H9 (cell line): ENCODE results near the gene CALHM4. TPM values are rescaled to one million over a fixed set of nuclear protein-coding genes. Genes with fewer than 3 reads are reported as not detected.

ENCODE experiments used
- DNase-seq: peaks from one replicate; pipeline ENCODE4 v3.0.0-alpha.2; 2017
- H2AFZ ChIP-seq: one replicate; pipeline ENCODE4 v1.6.1; 2013; ENCODE audit warnings: mild to moderate bottlenecking, low read length, control low read depth, moderate library complexity
- H2AK5ac ChIP-seq: 2 replicates; pipeline ENCODE4 v1.6.1; 2013; ENCODE audit warnings: low read length, control low read depth, mixed read lengths; ENCODE audit not compliant: insufficient read length
- H2BK120ac ChIP-seq: one replicate; pipeline ENCODE4 v1.6.1; 2013; ENCODE audit warnings: low read depth, mild to moderate bottlenecking, low read length, control low read depth, inconsistent platforms; ENCODE audit not compliant: poor library complexity, severe bottlenecking
- H2BK12ac ChIP-seq: 2 replicates; pipeline ENCODE4 v1.6.1; 2013; ENCODE audit warnings: low read length, control low read depth, mixed read lengths, low read depth; ENCODE audit not compliant: insufficient read length
- H2BK15ac ChIP-seq: 2 replicates; pipeline ENCODE4 v1.6.1; 2013; ENCODE audit warnings: low read depth, low read length, control low read depth
- H2BK20ac ChIP-seq: one replicate; pipeline ENCODE4 v1.6.1; 2013; ENCODE audit warnings: low read depth, mild to moderate bottlenecking, low read length, control low read depth, inconsistent platforms; ENCODE audit not compliant: poor library complexity, severe bottlenecking
- H2BK5ac ChIP-seq: 2 replicates; pipeline ENCODE4 v1.6.1; 2013; ENCODE audit warnings: low read length, control low read depth, mixed read lengths; ENCODE audit not compliant: insufficient read length
- H3K14ac ChIP-seq: 2 replicates; pipeline ENCODE4 v1.6.1; 2013; ENCODE audit warnings: low read length, control low read depth; ENCODE audit not compliant: insufficient read depth
- H3K18ac ChIP-seq: 2 replicates; pipeline ENCODE4 v1.6.1; 2013; ENCODE audit warnings: low read depth, mild to moderate bottlenecking, mixed read lengths, low read length, control low read depth; ENCODE audit not compliant: insufficient read length
- H3K23ac ChIP-seq: 2 replicates; pipeline ENCODE4 v1.6.1; 2013; ENCODE audit warnings: low read length, control low read depth, mixed read lengths, low read depth; ENCODE audit not compliant: insufficient read length
- H3K23me2 ChIP-seq: 2 replicates; pipeline ENCODE4 v1.6.1; 2013; ENCODE audit warnings: low read depth, mild to moderate bottlenecking, mixed read lengths, low read length, control low read depth; ENCODE audit not compliant: insufficient read length, poor library complexity, severe bottlenecking
- H3K27ac ChIP-seq: 2 replicates; pipeline ENCODE4 v1.5.1; 2013; ENCODE audit warnings: low read length, control low read depth, mixed read lengths, low read depth; ENCODE audit not compliant: insufficient read length
- H3K27me3 ChIP-seq: 2 replicates; pipeline ENCODE4 v1.6.1; 2013; ENCODE audit warnings: low read length, control low read depth, inconsistent platforms; ENCODE audit not compliant: insufficient read depth
- H3K4ac ChIP-seq: 2 replicates; pipeline ENCODE4 v1.6.1; 2013; ENCODE audit warnings: low read depth, mild to moderate bottlenecking, control low read depth, inconsistent platforms, low read length, moderate library complexity
- H3K4me1 ChIP-seq: 2 replicates; pipeline ENCODE4 v1.6.1; 2013; ENCODE audit warnings: low read length, control low read depth, inconsistent platforms; ENCODE audit not compliant: insufficient read depth
- H3K4me2 ChIP-seq: 2 replicates; pipeline ENCODE4 v1.6.1; 2013; ENCODE audit warnings: low read length, control low read depth, mixed read lengths; ENCODE audit not compliant: insufficient read length, insufficient read depth
- H3K56ac ChIP-seq: 2 replicates; pipeline ENCODE4 v1.6.1; 2013; ENCODE audit warnings: low read depth, mild to moderate bottlenecking, mixed read lengths, low read length, control low read depth; ENCODE audit not compliant: insufficient read length
- H3K79me1 ChIP-seq: 2 replicates; pipeline ENCODE4 v1.6.1; 2013; ENCODE audit warnings: low read depth, mild to moderate bottlenecking, moderate library complexity, low read length, control low read depth, inconsistent platforms; ENCODE audit not compliant: insufficient read depth, poor library complexity, severe bottlenecking
- H3K79me2 ChIP-seq: 2 replicates; pipeline ENCODE4 v1.6.1; 2013; ENCODE audit warnings: low read length, control low read depth, inconsistent platforms; ENCODE audit not compliant: insufficient read depth
- H3K9ac ChIP-seq: 2 replicates; pipeline ENCODE4 v1.6.1; 2013; ENCODE audit warnings: low read length, control low read depth, mixed read lengths; ENCODE audit not compliant: insufficient read length; ENCODE audit errors: extremely low read depth
- H3K9me3 ChIP-seq: one replicate; pipeline ENCODE4 v1.6.1; 2013; ENCODE audit warnings: low read depth, low read length, inconsistent platforms; ENCODE audit not compliant: control insufficient read depth
- H3T11ph ChIP-seq: one replicate; pipeline ENCODE4 v1.6.1; 2013; ENCODE audit warnings: mild to moderate bottlenecking, low read length, control low read depth, inconsistent platforms
- H4K20me1 ChIP-seq: one replicate; pipeline ENCODE4 v1.6.1; 2013; ENCODE audit not compliant: control insufficient read depth, insufficient read length, insufficient read depth
- H4K5ac ChIP-seq: 2 replicates; pipeline ENCODE4 v1.6.1; 2013; ENCODE audit warnings: low read depth, mild to moderate bottlenecking, mixed read lengths, low read length, control low read depth; ENCODE audit not compliant: insufficient read length
- H4K8ac ChIP-seq: replicated peaks from 2 replicates; pipeline ENCODE4 v1.6.1; 2013; ENCODE audit warnings: low read length, control low read depth, mixed read lengths, low read depth; ENCODE audit not compliant: insufficient read length
- H4K91ac ChIP-seq: 2 replicates; pipeline ENCODE4 v1.6.1; 2013; ENCODE audit warnings: low read depth, mild to moderate bottlenecking, moderate library complexity, mixed read lengths, low read length, control low read depth; ENCODE audit not compliant: insufficient read length
- H3K27ac Mint-ChIP-seq, 3 experiments: 2 replicates in 2 of 3; 3 replicates in 1 of 3; pipeline ENCODE4 v1.8.0; 2020 to 2021; ENCODE audit warnings: mixed read lengths in 3 of 3, mild to moderate bottlenecking in 1 of 3, moderate library complexity in 1 of 3
- H3K27me3 Mint-ChIP-seq: 2 replicates; pipeline ENCODE4 v1.8.0; 2021; ENCODE audit warnings: low read depth, mild to moderate bottlenecking, moderate library complexity, mixed read lengths
- H3K36me3 Mint-ChIP-seq, 3 experiments: 2 replicates in 2 of 3; 3 replicates in 1 of 3; pipeline ENCODE4 v1.8.0; 2020 to 2021; ENCODE audit warnings: low read depth in 3 of 3, mixed read lengths in 3 of 3; ENCODE audit not compliant: insufficient read depth in 1 of 3
- H3K4me1 Mint-ChIP-seq, 2 experiments: 2 replicates each; pipeline ENCODE4 v1.8.0; 2020; ENCODE audit warnings: mixed read lengths in 2 of 2
- H3K4me3 Mint-ChIP-seq, 2 experiments: 2 replicates in 1 of 2; 3 replicates in 1 of 2; pipeline ENCODE4 v1.8.0; 2020 to 2021; ENCODE audit warnings: mild to moderate bottlenecking in 2 of 2, mixed read lengths in 2 of 2, moderate library complexity in 1 of 2
- H3K9me3 Mint-ChIP-seq, 2 experiments: 2 replicates in 1 of 2; 3 replicates in 1 of 2; pipeline ENCODE4 v1.8.0; 2020; ENCODE audit warnings: mild to moderate bottlenecking in 2 of 2, mixed read lengths in 2 of 2, moderate library complexity in 1 of 2
- WGBS: extraction: QIAGEN DNeasy Blood & Tissue Kit; methylation state at CpG from one replicate; pipeline ENCODE4 v1.1.7; 2013; ENCODE audit warnings: missing lambda C conversion rate, low lambda C conversion rate, mixed read lengths; ENCODE audit not compliant: insufficient read length; ENCODE audit errors: extremely low coverage; 5-methylcytosine and 5-hydroxymethylcytosine counted together
- total RNA-seq: library from RNA; stranded (reverse); gene quantifications from 2 replicates; pipeline ENCODE4 v1.2.1, GENCODE V29; 2021
- TF ChIP-seq, protein P1 (sequence below): fragments of 200-600 bp; sonication (generic); conservative IDR thresholded peaks from 3 replicates; pipeline ENCODE4 v1.8.0; 2021; ENCODE audit warnings: antibody characterized with exemption, mild to moderate bottlenecking

CALHM4 gene
- total RNA-seq, 1 experiment from 2014 or later, result not detected

- H3K27me3 Mint-ChIP-seq, result peaks cover 8% of the 10 kb centered on the region
- Histone ChIP-seq H2BK15ac (no peak within 1 kb of the TSS; the same call in 1 of the 2 replicates), H3K79me1 (no peaks in the 10 kb centered on the region), H3K27me3 (no peaks in the 10 kb centered on the region), H2BK20ac (no peak within 1 kb of the TSS), H3K4ac (no peak within 1 kb of the TSS), H2BK12ac (no peak within 1 kb of the TSS), H3K79me2 (peaks cover 6% of the 10 kb centered on the region; the same call in 1 of the 2 replicates), H3K18ac (no peak within 1 kb of the TSS), H4K5ac (no peak within 1 kb of the TSS), H2AFZ (no peak within 1 kb of the TSS), H2BK5ac (no peak within 1 kb of the TSS), H3K9me3 (no peaks in the 10 kb centered on the region), H3K4me2 (peak within 1 kb of the TSS; percentile 97), H3K23me2 (peaks cover 5% of the 10 kb centered on the region), H3K4me1 (peaks cover 2% of the 10 kb centered on the region; the same call in 1 of the 2 replicates), H3K14ac (peak within 1 kb of the TSS; percentile 65), H4K91ac (no peak within 1 kb of the TSS), H3K27ac (peak within 1 kb of the TSS; percentile 13), H3K56ac (no peak within 1 kb of the TSS), H2AK5ac (no peak within 1 kb of the TSS), H4K8ac (no peak within 1 kb of the TSS), H3K23ac (no peak within 1 kb of the TSS), H4K20me1 (no peaks in the 10 kb centered on the region), H2BK120ac (no peak within 1 kb of the TSS), H3K9ac (peak within 1 kb of the TSS; percentile 95), H3T11ph (no peak within 1 kb of the TSS)
- peaks cover 0 to 12% (median 0%) of the 10 kb centered on the region in 3 experiments; a peak in 4 of 7 replicates for H3K36me3 Mint-ChIP-seq
- TF ChIP-seq, protein P1, sequence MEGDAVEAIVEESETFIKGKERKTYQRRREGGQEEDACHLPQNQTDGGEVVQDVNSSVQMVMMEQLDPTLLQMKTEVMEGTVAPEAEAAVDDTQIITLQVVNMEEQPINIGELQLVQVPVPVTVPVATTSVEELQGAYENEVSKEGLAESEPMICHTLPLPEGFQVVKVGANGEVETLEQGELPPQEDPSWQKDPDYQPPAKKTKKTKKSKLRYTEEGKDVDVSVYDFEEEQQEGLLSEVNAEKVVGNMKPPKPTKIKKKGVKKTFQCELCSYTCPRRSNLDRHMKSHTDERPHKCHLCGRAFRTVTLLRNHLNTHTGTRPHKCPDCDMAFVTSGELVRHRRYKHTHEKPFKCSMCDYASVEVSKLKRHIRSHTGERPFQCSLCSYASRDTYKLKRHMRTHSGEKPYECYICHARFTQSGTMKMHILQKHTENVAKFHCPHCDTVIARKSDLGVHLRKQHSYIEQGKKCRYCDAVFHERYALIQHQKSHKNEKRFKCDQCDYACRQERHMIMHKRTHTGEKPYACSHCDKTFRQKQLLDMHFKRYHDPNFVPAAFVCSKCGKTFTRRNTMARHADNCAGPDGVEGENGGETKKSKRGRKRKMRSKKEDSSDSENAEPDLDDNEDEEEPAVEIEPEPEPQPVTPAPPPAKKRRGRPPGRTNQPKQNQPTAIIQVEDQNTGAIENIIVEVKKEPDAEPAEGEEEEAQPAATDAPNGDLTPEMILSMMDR, result peak; percentile 17; the same call in 2 of the 3 replicates
- peaks cover 12 to 16% of the 10 kb centered on the region in 2 experiments for H3K4me1 Mint-ChIP-seq
- no peaks in the 10 kb centered on the region for H3K9me3 Mint-ChIP-seq
- WGBS, result no CpG with 5 or more reads among the region's 62 CpGs
- peak within 1 kb of the TSS; percentile 99 to 100 (median 100) for H3K27ac Mint-ChIP-seq
- H3K4me3 Mint-ChIP-seq, result peak within 1 kb of the TSS; percentile 99 to 100
- DNase-seq, result peak; percentile 100
Measured at GRCh38 chr6:116570856-116571682, 17.5 kb downstream of the CALHM4 start, which contains the start of gene RWDD1. TSS of gene RWDD1 (plus strand) at chr6:116571504. CDS start at chr6:116571583, 79 bp downstream.
